ENCODE measurements around the gene KLHL6.

DNA sequence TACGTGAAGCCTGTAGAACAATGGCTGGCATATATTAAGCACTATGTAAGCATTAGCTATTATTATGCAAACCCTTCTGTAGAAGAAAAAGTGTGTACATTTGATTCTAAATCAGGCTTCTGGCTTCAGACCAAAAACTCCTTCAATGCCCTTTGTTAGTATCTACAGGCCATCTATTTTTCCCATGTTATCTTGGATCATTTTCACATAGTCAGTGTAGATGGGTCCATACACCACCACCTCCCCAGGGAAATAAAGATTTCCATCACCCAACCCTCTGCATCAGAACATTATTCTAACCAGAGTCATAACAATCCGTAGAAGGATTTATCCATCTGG lies 8.0 kb upstream of the KLHL6 start:
- no peak for TF ChIP-seq CTCF (IDR thresholded peaks at IDR 0.05)
- no peak for TF ChIP-seq POLR2AphosphoS5 (IDR thresholded peaks at IDR 0.05)

Data from stomach (tissue), 4 donors.